Measurements from ENCODE around the gene FUT3.

GRCh38 chr19:5880196-5880595 is 28.9 kb upstream of the FUT3 start:
- TF ChIP-seq POLR2A (IDR thresholded peaks at IDR 0.05) = no peak
- TF ChIP-seq, protein P1, sequence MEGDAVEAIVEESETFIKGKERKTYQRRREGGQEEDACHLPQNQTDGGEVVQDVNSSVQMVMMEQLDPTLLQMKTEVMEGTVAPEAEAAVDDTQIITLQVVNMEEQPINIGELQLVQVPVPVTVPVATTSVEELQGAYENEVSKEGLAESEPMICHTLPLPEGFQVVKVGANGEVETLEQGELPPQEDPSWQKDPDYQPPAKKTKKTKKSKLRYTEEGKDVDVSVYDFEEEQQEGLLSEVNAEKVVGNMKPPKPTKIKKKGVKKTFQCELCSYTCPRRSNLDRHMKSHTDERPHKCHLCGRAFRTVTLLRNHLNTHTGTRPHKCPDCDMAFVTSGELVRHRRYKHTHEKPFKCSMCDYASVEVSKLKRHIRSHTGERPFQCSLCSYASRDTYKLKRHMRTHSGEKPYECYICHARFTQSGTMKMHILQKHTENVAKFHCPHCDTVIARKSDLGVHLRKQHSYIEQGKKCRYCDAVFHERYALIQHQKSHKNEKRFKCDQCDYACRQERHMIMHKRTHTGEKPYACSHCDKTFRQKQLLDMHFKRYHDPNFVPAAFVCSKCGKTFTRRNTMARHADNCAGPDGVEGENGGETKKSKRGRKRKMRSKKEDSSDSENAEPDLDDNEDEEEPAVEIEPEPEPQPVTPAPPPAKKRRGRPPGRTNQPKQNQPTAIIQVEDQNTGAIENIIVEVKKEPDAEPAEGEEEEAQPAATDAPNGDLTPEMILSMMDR (IDR thresholded peaks at IDR 0.05) = no peak

All from right lobe of liver (tissue), 4 donors.